ENCODE data around the gene SPON1. TPM values are rescaled to one million over a fixed set of nuclear protein-coding genes. Genes with fewer than 3 reads are reported as not detected.

SPON1 gene
- total RNA-seq, 2 experiments from 2014 or later = 0.96 to 1.4 TPM

GRCh38 chr11:14223636-14224288 lies 261.2 kb downstream of the SPON1 start:
- no peak for DNase-seq
- no peak overlapping the region for H3K4me3 Mint-ChIP-seq
- TF ChIP-seq, protein P1, sequence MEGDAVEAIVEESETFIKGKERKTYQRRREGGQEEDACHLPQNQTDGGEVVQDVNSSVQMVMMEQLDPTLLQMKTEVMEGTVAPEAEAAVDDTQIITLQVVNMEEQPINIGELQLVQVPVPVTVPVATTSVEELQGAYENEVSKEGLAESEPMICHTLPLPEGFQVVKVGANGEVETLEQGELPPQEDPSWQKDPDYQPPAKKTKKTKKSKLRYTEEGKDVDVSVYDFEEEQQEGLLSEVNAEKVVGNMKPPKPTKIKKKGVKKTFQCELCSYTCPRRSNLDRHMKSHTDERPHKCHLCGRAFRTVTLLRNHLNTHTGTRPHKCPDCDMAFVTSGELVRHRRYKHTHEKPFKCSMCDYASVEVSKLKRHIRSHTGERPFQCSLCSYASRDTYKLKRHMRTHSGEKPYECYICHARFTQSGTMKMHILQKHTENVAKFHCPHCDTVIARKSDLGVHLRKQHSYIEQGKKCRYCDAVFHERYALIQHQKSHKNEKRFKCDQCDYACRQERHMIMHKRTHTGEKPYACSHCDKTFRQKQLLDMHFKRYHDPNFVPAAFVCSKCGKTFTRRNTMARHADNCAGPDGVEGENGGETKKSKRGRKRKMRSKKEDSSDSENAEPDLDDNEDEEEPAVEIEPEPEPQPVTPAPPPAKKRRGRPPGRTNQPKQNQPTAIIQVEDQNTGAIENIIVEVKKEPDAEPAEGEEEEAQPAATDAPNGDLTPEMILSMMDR (IDR thresholded peaks at IDR 0.05) = no peak
- no peak for ATAC-seq
- intact Hi-C loops (cut with micrococcal nuclease) = no loop called here
- no peaks in the 10 kb centered on the region for H3K36me3 Mint-ChIP-seq (ENCODE audit: low read depth)
- ChIA-PET POLR2A (no interaction called here), CTCF (no interaction called here)
- no peaks in the 10 kb centered on the region for H3K27me3 Mint-ChIP-seq
- no peak overlapping the region for H3K27ac Mint-ChIP-seq
- H3K4me1 Mint-ChIP-seq (ENCODE audit: low read depth) = no peaks in the 10 kb centered on the region
- H3K9me3 Mint-ChIP-seq = no peaks in the 10 kb centered on the region

DNA sequence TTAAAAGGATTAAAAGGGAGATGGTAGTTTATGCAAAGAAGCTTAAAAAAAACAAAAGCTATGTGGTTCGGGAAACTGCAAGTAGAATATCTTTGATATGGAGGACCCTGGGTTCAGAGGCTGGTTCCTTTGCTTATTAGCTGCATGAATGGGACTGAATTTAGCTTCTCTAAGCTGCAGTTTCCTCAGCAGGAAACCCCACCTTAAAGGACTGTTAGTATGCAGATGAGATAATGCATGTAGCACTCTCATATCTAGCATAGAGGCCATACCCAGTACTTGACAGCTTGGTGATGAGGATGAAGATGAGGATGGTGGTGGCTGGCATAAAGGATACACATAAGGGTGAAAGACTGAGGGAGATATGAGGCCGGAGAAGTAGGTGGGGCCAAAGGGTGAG lies 261.9 kb downstream of the SPON1 start:
- H3K9me3 Mint-ChIP-seq = no peaks in the 10 kb centered on the region
- H3K27ac Mint-ChIP-seq = no peak overlapping the region
- intact Hi-C loops (cut with micrococcal nuclease) = no loop called here
- TF ChIP-seq, protein P1 (IDR thresholded peaks at IDR 0.05) = no peak
- ATAC-seq (no peak), DNase-seq (no peak)
- ChIA-PET CTCF (interaction anchor here (1.1 kb wide), 1 partner anchor 24 kb away, joined by 3 read pairs; no protein-coding TSS in a partner anchor), POLR2A (no interaction called here)
- no peaks in the 10 kb centered on the region for H3K36me3 Mint-ChIP-seq (ENCODE audit: low read depth)
- no peak overlapping the region for H3K4me3 Mint-ChIP-seq
- no peaks in the 10 kb centered on the region for H3K27me3 Mint-ChIP-seq
- no peaks in the 10 kb centered on the region for H3K4me1 Mint-ChIP-seq (ENCODE audit: low read depth)

- intact Hi-C loops (cut with micrococcal nuclease) = no loop called here
- no peak overlapping the region for H3K27ac Mint-ChIP-seq
- no peak overlapping the region for H3K4me3 Mint-ChIP-seq
- TF ChIP-seq, protein P1 (IDR thresholded peaks at IDR 0.05) = no peak
- H3K27me3 Mint-ChIP-seq = no peaks in the 10 kb centered on the region
- H3K9me3 Mint-ChIP-seq = no peaks in the 10 kb centered on the region
- ATAC-seq = no peak
- H3K36me3 Mint-ChIP-seq (ENCODE audit: low read depth) = no peaks in the 10 kb centered on the region
- ChIA-PET POLR2A (no interaction called here), CTCF (interaction anchor here (1.3 kb wide), 1 partner anchor 24 kb away, joined by 6 read pairs; no protein-coding TSS in a partner anchor)
- no peak for DNase-seq
- no peaks in the 10 kb centered on the region for H3K4me1 Mint-ChIP-seq (ENCODE audit: low read depth)
Measured at GRCh38 chr11:14225666-14226065, 263.1 kb downstream of the SPON1 start.

GRCh38 chr11:14228356-14228755 lies 265.8 kb downstream of the SPON1 start:
- DNase-seq (no peak), ATAC-seq (no peak)
- Mint-ChIP-seq H3K4me3 (no peak overlapping the region), H3K36me3 (ENCODE audit: low read depth) (no peaks in the 10 kb centered on the region), H3K9me3 (no peaks in the 10 kb centered on the region), H3K4me1 (ENCODE audit: low read depth) (no peaks in the 10 kb centered on the region), H3K27ac (no peak overlapping the region), H3K27me3 (no peaks in the 10 kb centered on the region)
- intact Hi-C loops (cut with micrococcal nuclease) = no loop called here
- TF ChIP-seq, protein P1 (IDR thresholded peaks at IDR 0.05) = no peak
- CTCF ChIA-PET = interaction anchor here (0.6 to 1.4 kb wide), 2 partner anchors 80 to 100 kb away, joined by 3 to 6 read pairs; no protein-coding TSS in a partner anchor
- POLR2A ChIA-PET = no interaction called here

GRCh38 chr11:14229472-14229871 lies 266.9 kb downstream of the SPON1 start:
- CTCF ChIA-PET = interaction anchor here (1.6 kb wide), 1 partner anchor 11 kb away, joined by 3 read pairs; no protein-coding TSS in a partner anchor
- no peaks in the 10 kb centered on the region for H3K9me3 Mint-ChIP-seq

More at GRCh38 chr11:14229472-14229871, 266.9 kb downstream of the SPON1 start:
- Mint-ChIP-seq H3K36me3 (ENCODE audit: low read depth) (no peaks in the 10 kb centered on the region), H3K27me3 (no peaks in the 10 kb centered on the region), H3K4me3 (no peak overlapping the region), H3K27ac (no peak overlapping the region), H3K4me1 (ENCODE audit: low read depth) (no peaks in the 10 kb centered on the region)
- no peak for DNase-seq
- TF ChIP-seq, protein P1 (IDR thresholded peaks at IDR 0.05) = no peak
- no peak for ATAC-seq
- POLR2A ChIA-PET = no interaction called here
- intact Hi-C loops (cut with micrococcal nuclease) = no loop called here

All from activated CD8-positive, alpha-beta T cell treated with anti-CD3 and anti-CD28 coated beads for 36 hours (primary cell).